ENCODE data around the gene ELMO3. TPM values are rescaled to one million over a fixed set of nuclear protein-coding genes. Genes with fewer than 3 reads are reported as not detected.

ELMO3 gene
- total RNA-seq, 1 experiment from 2014 or later, result 1.5 TPM

GRCh38 chr16:67228905-67229304 is 30.0 kb downstream of the ELMO3 start:
- in situ Hi-C loops (cut with HindIII; ENCODE audit: low pct_unique_long_range_greater_than_20kb, low sequenced_read_pairs), result no loop called here

DNA sequence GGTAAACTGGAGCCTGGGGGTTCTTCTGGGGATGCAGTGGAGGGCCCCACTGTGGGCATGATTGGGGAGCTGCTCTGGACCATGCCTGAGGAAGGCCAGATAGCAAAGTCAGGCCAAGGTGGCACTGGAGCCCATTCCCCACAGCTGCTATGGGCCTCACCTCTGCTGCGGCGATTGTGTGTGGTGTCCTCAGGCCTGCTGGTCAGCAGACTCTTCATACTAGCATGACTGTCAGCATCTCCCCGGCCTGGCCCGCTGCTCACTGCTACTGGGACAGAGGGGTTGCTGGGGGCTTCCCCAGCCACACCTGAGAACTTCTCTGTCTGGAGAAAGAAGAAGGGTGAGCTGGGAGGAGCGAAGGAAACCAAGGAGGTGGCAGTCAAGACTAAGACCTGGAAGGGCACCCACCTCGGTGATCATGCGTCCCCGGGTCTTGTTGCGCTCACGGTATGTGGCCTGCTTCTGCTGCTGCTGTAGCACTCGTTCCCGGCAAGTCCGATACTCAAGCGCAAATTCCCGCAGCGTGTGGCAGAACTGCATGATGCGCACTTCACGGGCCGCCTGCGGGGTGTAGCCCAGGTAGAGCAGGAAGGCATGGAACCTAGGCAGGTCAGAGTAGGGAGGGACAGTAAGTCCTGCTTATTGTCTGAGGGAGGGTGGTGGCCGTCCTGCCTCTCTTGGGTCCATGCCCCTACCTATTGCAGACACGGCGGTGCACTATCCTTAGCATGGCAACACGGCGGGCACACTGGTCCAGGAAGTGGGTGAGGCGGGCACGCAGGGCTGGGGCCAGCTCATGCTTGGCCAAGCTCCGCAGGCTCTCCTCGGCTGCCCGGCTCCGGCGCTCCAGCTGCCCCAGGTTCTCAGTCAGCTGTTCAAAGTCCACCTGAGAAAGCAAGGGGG is 31.2 kb downstream of the ELMO3 start:
- no peak for DNase-seq (ENCODE audit: low read depth)
- in situ Hi-C loops (cut with HindIII; ENCODE audit: low pct_unique_long_range_greater_than_20kb, low sequenced_read_pairs), result no loop called here

More at GRCh38 chr16:67228905-67229304, 30.0 kb downstream of the ELMO3 start:
- no peak for DNase-seq (ENCODE audit: low read depth)

- in situ Hi-C loops (cut with HindIII; ENCODE audit: low pct_unique_long_range_greater_than_20kb, low sequenced_read_pairs), result no loop called here
- DNase-seq (ENCODE audit: low read depth), result no peak
Observed at GRCh38 chr16:67230809-67231660, 32.1 kb downstream of the ELMO3 start.

- DNase-seq (ENCODE audit: low read depth), result no peak
- in situ Hi-C loops (cut with HindIII; ENCODE audit: low pct_unique_long_range_greater_than_20kb, low sequenced_read_pairs), result no loop called here
Observed at GRCh38 chr16:67233596-67233995, 34.7 kb downstream of the ELMO3 start.

DNA sequence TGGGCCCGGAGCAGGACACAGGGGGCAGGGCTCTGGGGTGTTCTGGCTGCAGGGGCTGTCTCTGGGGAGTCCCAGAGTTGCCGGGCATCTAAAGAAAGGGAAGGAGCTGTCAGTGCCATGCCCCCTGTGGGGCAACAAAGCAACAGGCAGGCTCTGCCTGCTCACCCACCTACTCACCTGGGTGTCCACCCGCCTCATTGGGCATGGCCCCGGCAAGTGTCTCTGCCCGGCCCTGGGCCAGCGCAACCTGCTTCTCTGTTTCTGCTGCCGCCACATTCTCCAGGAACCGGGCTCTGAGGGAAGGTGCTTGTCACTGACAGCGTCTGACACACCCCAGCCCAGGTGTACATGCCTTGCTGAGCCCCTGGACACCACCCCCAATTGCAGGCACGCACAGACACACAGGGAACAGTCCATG is 35.3 kb downstream of the ELMO3 start:
- in situ Hi-C loops (cut with HindIII; ENCODE audit: low pct_unique_long_range_greater_than_20kb, low sequenced_read_pairs), result no loop called here
- no peak for DNase-seq (ENCODE audit: low read depth)

DNA sequence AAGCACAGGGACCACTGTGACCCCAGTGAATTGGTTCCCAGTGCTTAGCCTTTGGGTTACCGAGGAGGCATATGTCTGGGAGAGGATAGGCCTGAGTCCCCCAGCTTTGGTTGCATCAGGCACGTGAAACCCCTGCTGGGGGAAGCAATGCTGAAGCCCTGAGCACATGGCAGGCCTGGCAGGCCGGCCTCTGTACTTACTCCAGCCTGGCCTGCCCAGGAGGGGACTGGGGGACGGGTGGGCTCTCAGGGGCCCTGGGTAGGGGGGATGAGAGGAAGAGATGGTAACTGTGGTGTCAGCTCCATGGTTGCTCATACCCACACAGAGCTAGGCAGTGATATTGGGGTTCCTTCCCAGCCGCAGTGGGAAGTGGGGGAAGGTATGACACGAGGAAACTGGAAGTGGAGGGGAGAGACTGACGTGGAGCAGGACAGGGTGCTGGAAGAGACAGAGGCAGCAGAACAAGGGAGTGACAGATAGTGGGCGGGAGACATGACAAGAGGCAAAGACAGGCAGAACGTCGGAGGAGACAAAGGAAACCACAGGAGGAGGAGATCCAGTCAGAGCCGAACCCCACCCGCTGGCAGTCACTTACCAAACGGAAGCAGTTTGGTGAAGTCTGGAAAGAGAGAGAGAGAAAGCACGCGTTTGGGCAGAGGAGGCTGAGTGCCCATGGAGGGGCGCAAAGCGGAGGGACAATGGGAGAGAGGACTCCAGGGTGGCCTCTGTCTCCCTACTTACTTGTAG is 37.1 kb downstream of the ELMO3 start:
- in situ Hi-C loops (cut with HindIII; ENCODE audit: low pct_unique_long_range_greater_than_20kb, low sequenced_read_pairs), result no loop called here
- no peak for DNase-seq (ENCODE audit: low read depth)

- DNase-seq (ENCODE audit: low read depth), result peak; percentile 67
- in situ Hi-C loops (cut with HindIII; ENCODE audit: low pct_unique_long_range_greater_than_20kb, low sequenced_read_pairs), result no loop called here
Observed at GRCh38 chr16:67236563-67237395, 37.8 kb downstream of the ELMO3 start.

- DNase-seq (ENCODE audit: low read depth), result no peak
- in situ Hi-C loops (cut with HindIII; ENCODE audit: low pct_unique_long_range_greater_than_20kb, low sequenced_read_pairs), result no loop called here
Observed at GRCh38 chr16:67237396-67238277, 38.7 kb downstream of the ELMO3 start.

- in situ Hi-C loops (cut with HindIII; ENCODE audit: low pct_unique_long_range_greater_than_20kb, low sequenced_read_pairs), result no loop called here
- DNase-seq (ENCODE audit: low read depth), result no peak
Observed at GRCh38 chr16:67238278-67238575, 39.3 kb downstream of the ELMO3 start.

- in situ Hi-C loops (cut with HindIII; ENCODE audit: low pct_unique_long_range_greater_than_20kb, low sequenced_read_pairs), result no loop called here
- no peak for DNase-seq (ENCODE audit: low read depth)
Observed at GRCh38 chr16:67238806-67239470, 40.0 kb downstream of the ELMO3 start.

GRCh38 chr16:67240506-67240905 is 41.6 kb downstream of the ELMO3 start:
- in situ Hi-C loops (cut with HindIII; ENCODE audit: low pct_unique_long_range_greater_than_20kb, low sequenced_read_pairs), result no loop called here
- DNase-seq (ENCODE audit: low read depth), result peak; percentile 19

DNA sequence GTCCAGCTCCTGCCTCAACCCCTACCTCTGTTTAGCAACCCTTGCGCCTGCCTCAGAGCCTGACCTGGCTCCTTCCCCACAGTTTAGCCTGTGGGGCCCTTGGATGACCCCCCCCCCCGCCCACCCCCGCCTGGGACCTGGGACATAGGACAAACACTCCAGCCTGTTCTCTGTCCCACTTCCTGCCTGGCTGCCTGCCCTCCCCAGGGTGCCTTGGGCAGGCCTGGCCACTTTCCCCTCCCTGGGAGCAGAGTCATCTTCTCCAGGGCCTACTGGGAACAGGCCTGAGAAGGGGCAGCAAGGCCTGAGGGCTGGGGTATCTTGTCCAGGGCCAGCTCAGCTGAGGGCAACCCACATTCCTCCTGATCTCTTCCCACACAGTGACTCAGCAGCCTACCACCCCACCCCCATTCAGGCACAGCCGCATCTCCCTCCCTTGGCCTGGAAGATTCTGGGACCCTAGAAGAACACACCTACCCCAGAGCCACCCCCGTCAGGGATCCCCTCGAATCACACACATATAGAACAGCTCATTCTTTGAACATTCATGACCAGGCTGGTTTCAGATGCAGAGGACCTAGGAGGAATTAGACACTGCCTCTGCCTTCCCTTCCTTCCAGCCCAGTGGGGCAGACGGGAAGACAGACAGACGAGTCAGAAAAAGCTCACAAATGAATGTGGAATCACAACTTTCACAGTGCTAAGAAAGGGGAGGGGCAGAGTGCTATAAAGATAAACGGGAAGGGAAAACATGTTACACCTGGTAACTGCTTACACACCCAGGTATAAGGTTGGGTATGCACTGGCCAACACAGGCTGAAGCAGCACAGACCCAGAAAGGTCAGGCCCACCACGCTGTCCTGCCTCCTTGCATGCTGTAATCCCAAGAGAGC is 42.3 kb downstream of the ELMO3 start:
- in situ Hi-C loops (cut with HindIII; ENCODE audit: low pct_unique_long_range_greater_than_20kb, low sequenced_read_pairs), result no loop called here
- peak; percentile 52 for DNase-seq (ENCODE audit: low read depth)

DNA sequence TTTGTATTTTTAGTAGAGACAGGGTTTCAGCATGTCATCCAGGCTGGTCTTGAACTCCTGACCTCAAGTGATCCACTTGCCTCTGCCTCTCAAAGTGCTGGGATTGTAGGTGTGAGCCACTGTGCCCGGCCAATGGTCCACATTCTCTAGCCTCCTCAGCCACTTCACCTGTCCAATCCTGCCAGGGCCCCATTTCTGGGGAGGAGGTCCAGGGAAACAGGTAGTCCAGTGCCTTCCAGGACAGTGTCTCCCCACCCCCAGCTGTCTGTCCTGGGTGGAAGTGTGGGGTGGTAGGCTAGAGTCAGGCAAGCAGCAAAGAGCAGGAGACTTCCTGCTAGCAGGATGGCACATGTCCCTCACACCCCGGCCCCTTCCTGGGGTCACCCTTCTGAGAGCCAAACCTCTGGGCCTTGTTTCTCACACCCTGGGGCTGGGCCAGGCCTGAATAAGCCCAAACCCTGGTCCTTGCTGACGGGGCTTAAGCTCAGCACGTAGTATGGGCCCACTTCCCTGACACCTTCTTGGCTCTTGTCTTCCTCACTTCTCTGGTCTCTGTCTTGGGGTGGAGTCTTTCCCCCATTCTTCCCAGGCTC is 43.3 kb downstream of the ELMO3 start:
- no peak for DNase-seq (ENCODE audit: low read depth)
- in situ Hi-C loops (cut with HindIII; ENCODE audit: low pct_unique_long_range_greater_than_20kb, low sequenced_read_pairs), result no loop called here

DNA sequence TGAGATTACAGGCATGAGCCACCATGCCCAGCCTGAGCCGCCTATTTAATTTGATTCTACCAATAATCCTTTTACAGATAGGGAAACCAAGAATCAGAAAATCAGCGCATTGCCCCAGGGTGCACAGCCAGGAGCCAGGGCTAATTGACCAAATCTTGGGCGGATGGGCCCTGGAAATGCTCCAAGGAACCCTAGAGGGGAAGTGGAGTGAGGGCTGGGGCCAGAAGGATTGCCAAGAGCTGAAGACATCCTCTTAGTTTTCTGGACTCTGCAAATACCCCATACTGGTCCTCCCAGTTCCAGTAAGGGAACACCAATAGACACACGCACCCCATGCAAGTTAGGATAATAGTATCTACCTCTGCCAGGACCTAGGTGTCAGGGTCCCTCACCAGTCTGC is 44.5 kb downstream of the ELMO3 start:
- in situ Hi-C loops (cut with HindIII; ENCODE audit: low pct_unique_long_range_greater_than_20kb, low sequenced_read_pairs), result no loop called here
- no peak for DNase-seq (ENCODE audit: low read depth)

DNA sequence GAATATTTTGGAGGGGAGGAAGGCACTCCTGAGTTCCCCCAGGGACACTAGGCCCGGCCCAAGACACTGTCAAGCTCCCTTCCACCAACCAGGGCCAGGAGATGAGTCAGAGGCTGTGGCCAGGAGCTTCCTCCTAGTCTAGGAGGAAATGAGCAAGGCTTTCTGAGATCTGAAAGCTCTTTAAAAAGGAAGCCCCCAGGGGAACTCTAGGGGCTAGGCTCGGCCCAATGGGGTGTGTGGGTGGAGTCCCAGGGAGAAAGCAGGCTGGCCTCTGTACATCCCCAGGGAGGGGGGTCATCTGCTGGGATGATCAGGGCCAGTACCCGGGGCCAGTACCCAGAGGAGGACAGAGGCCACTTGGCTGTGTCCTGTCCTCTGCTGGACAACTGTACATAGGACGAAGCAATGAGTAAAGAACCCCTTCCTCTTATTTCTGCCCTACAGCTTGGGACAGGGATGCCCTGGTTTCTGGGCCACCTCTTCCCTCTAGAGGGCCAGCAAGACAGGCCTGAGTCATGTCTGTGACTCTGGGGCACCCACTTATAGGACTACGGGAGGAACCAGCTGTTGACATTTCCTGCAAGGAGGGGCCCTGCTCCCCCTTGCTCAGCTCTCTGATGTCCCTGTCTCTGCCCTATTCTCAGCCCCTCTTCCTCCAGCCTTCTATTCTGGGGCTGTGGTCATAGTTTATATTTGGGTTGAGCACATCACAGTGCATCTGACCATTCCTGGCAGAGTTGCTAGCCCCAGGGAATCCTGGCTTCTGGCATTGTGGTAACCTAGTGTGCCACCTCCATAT is 45.7 kb downstream of the ELMO3 start:
- in situ Hi-C loops (cut with HindIII; ENCODE audit: low pct_unique_long_range_greater_than_20kb, low sequenced_read_pairs), result no loop called here
- DNase-seq (ENCODE audit: low read depth), result peak; percentile 70
